Measurements from ENCODE around the gene SNRK. TPM values are rescaled to one million over a fixed set of nuclear protein-coding genes. Genes with fewer than 3 reads are reported as not detected.

The SNRK gene
- total RNA-seq, 1 experiment from 2014 or later = 26.5 TPM

- no peak for DNase-seq
- Histone ChIP-seq H3K9me2 (replicated peaks; ENCODE audit: insufficient read depth, low read length) (no peaks in the 10 kb centered on the region), H3K4me3 (ENCODE audit: low read length) (no peak overlapping the region), H4K20me1 (ENCODE audit: insufficient read depth, low read depth, low read length) (no peaks in the 10 kb centered on the region), H2AFZ (ENCODE audit: low read length) (no peak overlapping the region), H3K27ac (ENCODE audit: low read length) (no peak overlapping the region), H3K9me3 (ENCODE audit: low read length) (no peaks in the 10 kb centered on the region), H3K9ac (ENCODE audit: low read length) (no peak overlapping the region), H3K36me3 (ENCODE audit: insufficient read depth, low read length) (no peaks in the 10 kb centered on the region), H3K4me2 (ENCODE audit: low read depth, low read length, poor library complexity, severe bottlenecking) (no peak overlapping the region), H3K79me2 (ENCODE audit: low read length) (no peaks in the 10 kb centered on the region), H3K4me1 (ENCODE audit: low read length) (no peaks in the 10 kb centered on the region), H3K27me3 (ENCODE audit: low read length) (no peaks in the 10 kb centered on the region)
Measured at GRCh38 chr3:43365601-43366305, 79.4 kb downstream of the SNRK start.

GRCh38 chr3:43366481-43366880, 80.1 kb downstream of the SNRK start:
- Histone ChIP-seq H3K9me3 (ENCODE audit: low read length) (no peaks in the 10 kb centered on the region), H3K4me1 (ENCODE audit: low read length) (no peaks in the 10 kb centered on the region), H3K9me2 (replicated peaks; ENCODE audit: insufficient read depth, low read length) (no peaks in the 10 kb centered on the region), H3K36me3 (ENCODE audit: insufficient read depth, low read length) (no peaks in the 10 kb centered on the region), H3K79me2 (ENCODE audit: low read length) (no peaks in the 10 kb centered on the region), H3K4me2 (ENCODE audit: low read depth, low read length, poor library complexity, severe bottlenecking) (no peak overlapping the region), H4K20me1 (ENCODE audit: insufficient read depth, low read depth, low read length) (no peaks in the 10 kb centered on the region), H3K9ac (ENCODE audit: low read length) (no peak overlapping the region), H3K27ac (ENCODE audit: low read length) (no peak overlapping the region), H3K4me3 (ENCODE audit: low read length) (no peak overlapping the region), H3K27me3 (ENCODE audit: low read length) (no peaks in the 10 kb centered on the region), H2AFZ (ENCODE audit: low read length) (no peak overlapping the region)
- no peak for DNase-seq

GRCh38 chr3:43366885-43367284, 80.5 kb downstream of the SNRK start:
- Histone ChIP-seq H3K36me3 (ENCODE audit: insufficient read depth, low read length) (no peaks in the 10 kb centered on the region), H3K27me3 (ENCODE audit: low read length) (no peaks in the 10 kb centered on the region), H2AFZ (ENCODE audit: low read length) (no peak overlapping the region), H3K4me2 (ENCODE audit: low read depth, low read length, poor library complexity, severe bottlenecking) (no peak overlapping the region), H3K4me1 (ENCODE audit: low read length) (no peaks in the 10 kb centered on the region), H3K9me2 (replicated peaks; ENCODE audit: insufficient read depth, low read length) (no peaks in the 10 kb centered on the region), H3K4me3 (ENCODE audit: low read length) (no peak overlapping the region), H3K9me3 (ENCODE audit: low read length) (no peaks in the 10 kb centered on the region), H3K79me2 (ENCODE audit: low read length) (no peaks in the 10 kb centered on the region), H3K9ac (ENCODE audit: low read length) (no peak overlapping the region), H3K27ac (ENCODE audit: low read length) (no peak overlapping the region), H4K20me1 (ENCODE audit: insufficient read depth, low read depth, low read length) (no peaks in the 10 kb centered on the region)
- DNase-seq = no peak

- Histone ChIP-seq H3K4me2 (ENCODE audit: low read depth, low read length, poor library complexity, severe bottlenecking) (no peak overlapping the region), H3K9me3 (ENCODE audit: low read length) (no peaks in the 10 kb centered on the region), H2AFZ (ENCODE audit: low read length) (no peak overlapping the region), H3K79me2 (ENCODE audit: low read length) (no peaks in the 10 kb centered on the region), H4K20me1 (ENCODE audit: insufficient read depth, low read depth, low read length) (no peaks in the 10 kb centered on the region), H3K27me3 (ENCODE audit: low read length) (no peaks in the 10 kb centered on the region), H3K9ac (ENCODE audit: low read length) (no peak overlapping the region), H3K4me1 (ENCODE audit: low read length) (no peaks in the 10 kb centered on the region), H3K9me2 (replicated peaks; ENCODE audit: insufficient read depth, low read length) (no peaks in the 10 kb centered on the region), H3K27ac (ENCODE audit: low read length) (no peak overlapping the region), H3K4me3 (ENCODE audit: low read length) (no peak overlapping the region), H3K36me3 (ENCODE audit: insufficient read depth, low read length) (no peaks in the 10 kb centered on the region)
- DNase-seq = no peak
Measured at GRCh38 chr3:43369404-43370292, 83.3 kb downstream of the SNRK start.

- H3K27ac ChIP-seq (ENCODE audit: low read length) = no peak overlapping the region
- no peaks in the 10 kb centered on the region for H3K36me3 ChIP-seq (ENCODE audit: insufficient read depth, low read length)
- DNase-seq = no peak
- H2AFZ ChIP-seq (ENCODE audit: low read length) = no peak overlapping the region
- H3K79me2 ChIP-seq (ENCODE audit: low read length) = no peaks in the 10 kb centered on the region
- no peaks in the 10 kb centered on the region for H4K20me1 ChIP-seq (ENCODE audit: insufficient read depth, low read depth, low read length)
- no peak overlapping the region for H3K4me3 ChIP-seq (ENCODE audit: low read length)
- no peaks in the 10 kb centered on the region for H3K9me2 ChIP-seq (replicated peaks; ENCODE audit: insufficient read depth, low read length)
- H3K4me1 ChIP-seq (ENCODE audit: low read length) = no peaks in the 10 kb centered on the region
- H3K9me3 ChIP-seq (ENCODE audit: low read length) = no peaks in the 10 kb centered on the region
- H3K27me3 ChIP-seq (ENCODE audit: low read length) = no peaks in the 10 kb centered on the region
- H3K9ac ChIP-seq (ENCODE audit: low read length) = no peak overlapping the region
- H3K4me2 ChIP-seq (ENCODE audit: low read depth, low read length, poor library complexity, severe bottlenecking) = no peak overlapping the region
Measured at GRCh38 chr3:43370293-43370980, 84.1 kb downstream of the SNRK start.

GRCh38 chr3:43371494-43371893, 85.2 kb downstream of the SNRK start:
- Histone ChIP-seq H3K9ac (ENCODE audit: low read length) (no peak overlapping the region), H4K20me1 (ENCODE audit: insufficient read depth, low read depth, low read length) (no peaks in the 10 kb centered on the region), H3K4me1 (ENCODE audit: low read length) (no peaks in the 10 kb centered on the region), H3K4me2 (ENCODE audit: low read depth, low read length, poor library complexity, severe bottlenecking) (no peak overlapping the region), H3K27me3 (ENCODE audit: low read length) (no peaks in the 10 kb centered on the region), H3K4me3 (ENCODE audit: low read length) (no peak overlapping the region), H3K9me2 (replicated peaks; ENCODE audit: insufficient read depth, low read length) (no peaks in the 10 kb centered on the region), H3K79me2 (ENCODE audit: low read length) (no peaks in the 10 kb centered on the region), H3K36me3 (ENCODE audit: insufficient read depth, low read length) (no peaks in the 10 kb centered on the region), H3K9me3 (ENCODE audit: low read length) (no peaks in the 10 kb centered on the region), H2AFZ (ENCODE audit: low read length) (no peak overlapping the region), H3K27ac (ENCODE audit: low read length) (no peak overlapping the region)
- DNase-seq = no peak

GRCh38 chr3:43372007-43372740, 85.8 kb downstream of the SNRK start:
- Histone ChIP-seq H3K9ac (ENCODE audit: low read length) (no peak overlapping the region), H3K9me2 (replicated peaks; ENCODE audit: insufficient read depth, low read length) (no peaks in the 10 kb centered on the region), H3K4me3 (ENCODE audit: low read length) (no peak overlapping the region), H3K79me2 (ENCODE audit: low read length) (no peaks in the 10 kb centered on the region), H3K9me3 (ENCODE audit: low read length) (no peaks in the 10 kb centered on the region), H3K4me1 (ENCODE audit: low read length) (no peaks in the 10 kb centered on the region), H3K27me3 (ENCODE audit: low read length) (no peaks in the 10 kb centered on the region), H4K20me1 (ENCODE audit: insufficient read depth, low read depth, low read length) (no peaks in the 10 kb centered on the region), H3K4me2 (ENCODE audit: low read depth, low read length, poor library complexity, severe bottlenecking) (no peak overlapping the region), H2AFZ (ENCODE audit: low read length) (no peak overlapping the region), H3K36me3 (ENCODE audit: insufficient read depth, low read length) (no peaks in the 10 kb centered on the region), H3K27ac (ENCODE audit: low read length) (no peak overlapping the region)
- no peak for DNase-seq

Measured in Karpas-422 (cell line).